Esophagus muscularis mucosa (tissue), 4 donors: ENCODE measurements around the gene PSMB9.

ENCODE experiments used
- CTCF ChIP-seq, 3 experiments: fragments of 200-600 bp in 2 of 3; fragments of 450-650 bp in 1 of 3; sonication (generic) in 2 of 3; IDR thresholded peaks; one replicate each; pipeline ENCODE4 v1.5.1; 2017 to 2019; ENCODE audit warnings: antibody characterized with exemption in 3 of 3, mild to moderate bottlenecking in 2 of 3, moderate library complexity in 1 of 3
- EP300 ChIP-seq: sonication (generic); formaldehyde crosslinking; IDR thresholded peaks from one replicate; pipeline ENCODE4 v1.6.1; 2017; ENCODE audit warnings: antibody characterized with exemption
- POLR2A ChIP-seq: fragments of 450-650 bp; IDR thresholded peaks from one replicate; pipeline ENCODE4 v1.6.1; 2017; ENCODE audit warnings: antibody characterized with exemption, moderate library complexity, mild to moderate bottlenecking, low read depth
- POLR2AphosphoS5 ChIP-seq, 2 donors: sonication (generic); formaldehyde crosslinking; IDR thresholded peaks; one replicate each; pipeline ENCODE4 v1.6.1; 2017; ENCODE audit warnings: antibody characterized with exemption in 2 of 2

GRCh38 chr6:32830936-32831335 lies 23.1 kb upstream of the PSMB9 start:
- TF ChIP-seq EP300 = no peak
- no peak for TF ChIP-seq CTCF (IDR thresholded peaks at IDR 0.05)
- no peak for TF ChIP-seq POLR2A
- no peak for TF ChIP-seq POLR2AphosphoS5 (IDR thresholded peaks at IDR 0.05)
